Stomach (tissue), 4 donors: ENCODE results near the gene LPIN3.

Experiments
- EP300 ChIP-seq: sonication (generic); formaldehyde crosslinking; IDR thresholded peaks from one replicate; pipeline ENCODE4 v1.6.1; 2017; ENCODE audit warnings: antibody characterized with exemption
- POLR2A ChIP-seq, 4 donors: fragments of 450-650 bp; IDR thresholded peaks; one replicate each; pipeline ENCODE4 v1.6.1; 2016; ENCODE audit warnings: antibody characterized with exemption in 4 of 4, control low read depth in 2 of 4, mild to moderate bottlenecking in 1 of 4, moderate library complexity in 1 of 4
- POLR2AphosphoS5 ChIP-seq, 3 donors: sonication (generic); formaldehyde crosslinking; IDR thresholded peaks; one replicate each; pipeline ENCODE4 v1.6.1; 2016; ENCODE audit warnings: antibody characterized with exemption in 3 of 3

DNA sequence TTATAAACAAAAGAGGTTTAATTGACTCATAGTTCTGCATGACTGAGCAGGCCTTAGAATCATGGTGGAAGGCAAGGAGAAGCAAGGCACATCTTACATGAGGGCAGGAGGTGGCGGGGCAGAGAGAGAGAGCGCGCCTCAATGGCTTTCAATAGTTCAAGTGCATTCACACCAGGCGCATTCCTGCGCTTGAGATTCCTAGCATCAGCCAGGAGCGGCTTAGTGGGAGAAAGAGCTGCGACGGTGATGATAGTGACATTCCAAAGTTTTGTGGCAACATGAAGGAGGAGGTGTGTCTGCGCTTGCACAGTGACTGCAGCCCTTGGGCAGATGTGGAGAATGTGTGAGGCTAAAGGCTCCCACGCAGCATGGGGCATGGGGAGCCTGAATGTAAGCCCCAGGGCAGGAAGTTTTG, 51.0 kb downstream of the LPIN3 start:
- TF ChIP-seq POLR2AphosphoS5 (IDR thresholded peaks at IDR 0.05) (no peak), POLR2A (IDR thresholded peaks at IDR 0.05) (no peak), EP300 (no peak)
